Activated B cell treated with CpG ODN at 0.5 μM for 24 hours (primary cell): ENCODE measurements around the gene MST1. TPM values are rescaled to one million over a fixed set of nuclear protein-coding genes. Genes with fewer than 3 reads are reported as not detected.

ENCODE experiments used
- ATAC-seq: fragments of 200-7000 bp; cut with Tn5 transposase; one replicate; pipeline ENCODE4 v1.10.0; 2021; ENCODE audit warnings: low read depth, mild to moderate bottlenecking, moderate library complexity
- CTCF ChIA-PET: fragments of 350-600 bp; sonication (Branson Sonifier 250); formaldehyde crosslinking; loops from one replicate; lab custom pipeline; 2021; ENCODE audit warnings: antibody characterized with exemption; lab: Charles Lee
- POLR2A ChIA-PET: fragments of 350-600 bp; sonication (Branson Sonifier 250); formaldehyde crosslinking; loops from one replicate; lab custom pipeline; 2021; ENCODE audit warnings: antibody characterized with exemption; lab: Charles Lee
- DNase-seq: peaks from one replicate; pipeline ENCODE4 v3.0.0; 2022
- H3K27ac Mint-ChIP-seq: one replicate; pipeline ENCODE4 v1.8.0; 2020; ENCODE audit warnings: mixed read lengths
- H3K27me3 Mint-ChIP-seq: one replicate; pipeline ENCODE4 v1.8.0; 2021; ENCODE audit warnings: mixed read lengths
- H3K36me3 Mint-ChIP-seq: one replicate; pipeline ENCODE4 v1.8.0; 2021; ENCODE audit warnings: low read depth, mixed read lengths
- H3K4me1 Mint-ChIP-seq: one replicate; pipeline ENCODE4 v1.8.0; 2021; ENCODE audit warnings: mixed read lengths
- H3K4me3 Mint-ChIP-seq: one replicate; pipeline ENCODE4 v1.8.0; 2020; ENCODE audit warnings: mild to moderate bottlenecking, mixed read lengths
- H3K9me3 Mint-ChIP-seq: one replicate; pipeline ENCODE4 v1.8.0; 2020; ENCODE audit warnings: mixed read lengths
- intact Hi-C: fragments of 100-400 bp; cut with micrococcal nuclease; formaldehyde crosslinking; loops from one replicate; pipeline ENCODE4 v1.15.1; 2024
- total RNA-seq: library from RNA; stranded (reverse); gene quantifications from 2 replicates; pipeline ENCODE4 v1.2.3, GENCODE V29; 2022
- TF ChIP-seq, protein P1 (sequence below): fragments of 200-600 bp; IDR thresholded peaks from one replicate; pipeline ENCODE4 v1.8.0; 2022; ENCODE audit warnings: antibody characterized with exemption, mild to moderate bottlenecking

Gene MST1
- total RNA-seq, 1 donor from 2014 or later, result 8.0 TPM

DNA sequence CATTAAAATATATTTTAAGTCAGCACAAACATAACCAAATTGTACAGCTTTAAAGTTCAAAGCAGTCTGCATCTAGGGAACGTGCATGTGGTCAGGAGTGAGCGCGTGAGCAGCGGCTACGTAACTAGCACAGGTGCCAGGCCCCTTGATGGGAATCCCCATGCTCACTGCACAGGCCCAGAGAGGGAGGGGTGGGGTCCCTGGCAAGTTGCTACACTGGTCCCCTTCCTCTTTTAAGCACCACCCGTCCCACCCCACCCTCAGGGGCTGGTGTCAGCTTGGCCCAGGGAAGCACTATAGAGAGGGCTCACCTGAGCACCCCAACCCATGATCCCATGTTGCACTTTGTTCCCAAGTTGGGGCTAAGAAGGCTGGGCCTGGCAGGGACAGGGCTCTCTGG, 35.3 kb upstream of the MST1 start:
- H3K27ac Mint-ChIP-seq, result peak overlapping the region; percentile 98
- ATAC-seq (peak; percentile 13), DNase-seq (peak; percentile 42)
- H3K4me1 Mint-ChIP-seq, result peaks cover 54% of the 10 kb centered on the region
- CTCF ChIA-PET, result no interaction called here
- POLR2A ChIA-PET, result interaction anchor here (0.6 to 3.5 kb wide), 18 partner anchors 14 to 1941 kb away, joined by 3 to 24 read pairs (median 4); partner anchors contain the start of genes APEH, INKA1, IP6K1 and MON1A
- H3K36me3 Mint-ChIP-seq, result peaks cover 43% of the 10 kb centered on the region
- TF ChIP-seq, protein P1, sequence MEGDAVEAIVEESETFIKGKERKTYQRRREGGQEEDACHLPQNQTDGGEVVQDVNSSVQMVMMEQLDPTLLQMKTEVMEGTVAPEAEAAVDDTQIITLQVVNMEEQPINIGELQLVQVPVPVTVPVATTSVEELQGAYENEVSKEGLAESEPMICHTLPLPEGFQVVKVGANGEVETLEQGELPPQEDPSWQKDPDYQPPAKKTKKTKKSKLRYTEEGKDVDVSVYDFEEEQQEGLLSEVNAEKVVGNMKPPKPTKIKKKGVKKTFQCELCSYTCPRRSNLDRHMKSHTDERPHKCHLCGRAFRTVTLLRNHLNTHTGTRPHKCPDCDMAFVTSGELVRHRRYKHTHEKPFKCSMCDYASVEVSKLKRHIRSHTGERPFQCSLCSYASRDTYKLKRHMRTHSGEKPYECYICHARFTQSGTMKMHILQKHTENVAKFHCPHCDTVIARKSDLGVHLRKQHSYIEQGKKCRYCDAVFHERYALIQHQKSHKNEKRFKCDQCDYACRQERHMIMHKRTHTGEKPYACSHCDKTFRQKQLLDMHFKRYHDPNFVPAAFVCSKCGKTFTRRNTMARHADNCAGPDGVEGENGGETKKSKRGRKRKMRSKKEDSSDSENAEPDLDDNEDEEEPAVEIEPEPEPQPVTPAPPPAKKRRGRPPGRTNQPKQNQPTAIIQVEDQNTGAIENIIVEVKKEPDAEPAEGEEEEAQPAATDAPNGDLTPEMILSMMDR, result no peak
- H3K27me3 Mint-ChIP-seq, result no peaks in the 10 kb centered on the region
- H3K9me3 Mint-ChIP-seq, result no peaks in the 10 kb centered on the region
- H3K4me3 Mint-ChIP-seq, result peak overlapping the region; percentile 93
- intact Hi-C loops, result loop anchor here (1.0 to 5.0 kb wide), 7 partner anchors 36 to 1948 kb away; partner anchors contain the start of genes APEH, INKA1, IP6K1 and MST1

DNA sequence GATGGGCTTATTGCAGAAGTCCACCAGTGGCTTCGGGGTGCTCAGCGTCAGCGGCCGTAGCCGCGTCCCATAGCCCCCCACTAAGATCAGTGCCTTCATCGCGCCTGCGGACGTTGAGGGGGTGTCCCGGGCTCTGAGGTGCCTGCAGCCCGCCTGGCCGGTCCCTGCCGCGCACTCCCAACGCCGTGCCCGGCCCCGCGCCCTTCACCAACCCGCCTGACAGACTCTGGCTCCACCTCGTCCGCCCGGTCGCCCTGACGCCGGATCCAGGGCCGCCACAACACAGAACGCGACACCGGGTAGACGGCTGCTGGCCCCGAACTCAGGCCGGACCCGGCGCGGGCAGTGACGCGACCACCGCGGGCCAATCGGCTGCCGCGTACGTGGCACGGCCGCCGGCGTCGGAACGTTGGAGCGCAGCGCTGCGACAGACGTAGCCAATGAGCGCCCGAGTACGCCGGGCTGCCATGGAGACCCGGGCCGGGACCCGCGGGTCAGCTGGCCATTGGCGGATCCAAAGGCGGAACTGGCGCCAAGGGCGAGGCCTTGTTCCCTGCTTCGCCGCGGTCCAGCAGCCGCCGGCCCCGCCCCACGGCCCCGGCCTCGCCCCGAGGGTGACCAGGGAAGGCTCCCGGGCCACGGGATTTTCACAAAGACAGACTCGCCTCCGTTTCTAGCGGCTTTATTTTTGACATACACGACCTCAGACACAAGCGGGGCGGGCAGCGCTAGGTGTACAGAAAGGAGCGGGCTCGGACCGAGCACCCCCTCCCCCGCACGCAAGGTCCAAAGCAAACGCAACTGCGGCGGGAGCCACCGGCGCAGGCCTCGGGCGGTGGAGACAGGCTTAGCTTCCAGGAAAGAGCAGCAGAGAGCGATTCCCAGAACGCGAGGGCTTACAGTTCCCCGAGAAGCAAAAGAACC, 34.6 kb upstream of the MST1 start, which contains the start of gene GMPPB:
GMPPB (minus strand) TSS at position 324 of the 924 bp plus-strand sequence; CDS start at position 99, 225 bp downstream.
- POLR2A ChIA-PET, result interaction anchor here (0.6 to 3.5 kb wide), 20 partner anchors 15 to 1941 kb away, joined by 3 to 24 read pairs (median 4); partner anchors contain the start of genes APEH, INKA1, IP6K1 and MON1A

DNA sequence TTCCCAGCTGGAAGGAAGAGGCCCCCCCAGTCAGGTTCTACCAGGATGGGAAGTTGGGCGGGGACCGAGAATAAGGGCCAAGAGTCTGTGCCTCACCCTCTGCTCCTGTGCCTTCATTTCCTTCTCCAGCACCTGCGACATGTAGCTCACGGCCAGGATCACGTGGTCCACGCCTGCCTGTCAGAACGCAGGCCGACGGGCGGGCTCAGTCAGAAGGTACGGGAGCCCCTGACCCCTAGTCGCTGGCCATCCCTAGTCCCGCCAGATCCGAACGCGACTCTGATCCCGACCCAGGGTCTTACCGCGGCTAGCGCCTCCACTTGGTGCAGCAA, 34.0 kb upstream of the MST1 start:
- intact Hi-C loops, result loop anchor here (5.0 kb wide), 1 partner anchor 1949 kb away; the partner anchor contains the start of gene TEX264
- ChIA-PET POLR2A (interaction anchor here (0.5 to 3.5 kb wide), 13 partner anchors 31 to 383 kb away, joined by 3 to 24 read pairs (median 4); partner anchors contain the start of genes APEH, IP6K1 and MON1A), CTCF (no interaction called here)
- ATAC-seq (no peak), DNase-seq (peak; percentile 41)
- H3K9me3 Mint-ChIP-seq, result no peaks in the 10 kb centered on the region
- TF ChIP-seq, protein P1, result no peak
- peak overlapping the region; percentile 93 for H3K4me3 Mint-ChIP-seq
- H3K27me3 Mint-ChIP-seq, result no peaks in the 10 kb centered on the region
- H3K36me3 Mint-ChIP-seq, result peaks cover 40% of the 10 kb centered on the region
- H3K4me1 Mint-ChIP-seq, result peaks cover 64% of the 10 kb centered on the region
- peak overlapping the region; percentile 98 for H3K27ac Mint-ChIP-seq

More for the DNA sequence above, 34.6 kb upstream of the MST1 start, which contains the start of gene GMPPB:
- peaks cover 59% of the 10 kb centered on the region for H3K4me1 Mint-ChIP-seq
- H3K9me3 Mint-ChIP-seq, result no peaks in the 10 kb centered on the region
- peaks cover 41% of the 10 kb centered on the region for H3K36me3 Mint-ChIP-seq
- TF ChIP-seq, protein P1, result no peak
- CTCF ChIA-PET, result no interaction called here
- no peaks in the 10 kb centered on the region for H3K27me3 Mint-ChIP-seq
- peak within 1 kb of the TSS; percentile 98 for H3K27ac Mint-ChIP-seq
- DNase-seq, result peak; percentile 89
- H3K4me3 Mint-ChIP-seq, result peak within 1 kb of the TSS; percentile 93
- ATAC-seq, result peak; percentile 79
- intact Hi-C loops, result loop anchor here (1.0 to 5.0 kb wide), 7 partner anchors 35 to 1948 kb away; partner anchors contain the start of genes APEH, INKA1, IP6K1 and MST1

GRCh38 chr3:49722896-49723295, 33.6 kb upstream of the MST1 start:
- H3K27me3 Mint-ChIP-seq, result no peaks in the 10 kb centered on the region
- H3K36me3 Mint-ChIP-seq, result peaks cover 37% of the 10 kb centered on the region
- ChIA-PET CTCF (no interaction called here), POLR2A (interaction anchor here (0.5 to 3.5 kb wide), 7 partner anchors 30 to 382 kb away, joined by 3 to 24 read pairs (median 3); partner anchors contain the start of gene IP6K1)
- ATAC-seq, result no peak
- no peak for DNase-seq
- peak overlapping the region; percentile 98 for H3K27ac Mint-ChIP-seq
- intact Hi-C loops, result loop anchor here (5.0 kb wide), 1 partner anchor 1949 kb away; the partner anchor contains the start of gene TEX264
- H3K9me3 Mint-ChIP-seq, result no peaks in the 10 kb centered on the region
- peaks cover 64% of the 10 kb centered on the region for H3K4me1 Mint-ChIP-seq
- TF ChIP-seq, protein P1, result no peak
- H3K4me3 Mint-ChIP-seq, result peak overlapping the region; percentile 93
